A673 (cell line): ENCODE results near the gene ZFPM1.

Source experiments
- EZH2 ChIP-seq: fragments of 200-600 bp; sonication (generic); IDR thresholded peaks from 2 replicates; pipeline ENCODE4 v1.6.1; 2017; ENCODE audit warnings: borderline replicate concordance, low read depth, mild to moderate bottlenecking, mixed read lengths, antibody characterized with exemption, low read length; ENCODE audit not compliant: poor library complexity, severe bottlenecking
- TF ChIP-seq, protein P1 (sequence below): fragments of 300-800, 200-600 bp; sonication (generic); conservative IDR thresholded peaks from 2 replicates; pipeline ENCODE4 v1.5.1; 2017; ENCODE audit warnings: low read depth, mild to moderate bottlenecking, antibody characterized with exemption, low read length, moderate library complexity, mixed read lengths

DNA sequence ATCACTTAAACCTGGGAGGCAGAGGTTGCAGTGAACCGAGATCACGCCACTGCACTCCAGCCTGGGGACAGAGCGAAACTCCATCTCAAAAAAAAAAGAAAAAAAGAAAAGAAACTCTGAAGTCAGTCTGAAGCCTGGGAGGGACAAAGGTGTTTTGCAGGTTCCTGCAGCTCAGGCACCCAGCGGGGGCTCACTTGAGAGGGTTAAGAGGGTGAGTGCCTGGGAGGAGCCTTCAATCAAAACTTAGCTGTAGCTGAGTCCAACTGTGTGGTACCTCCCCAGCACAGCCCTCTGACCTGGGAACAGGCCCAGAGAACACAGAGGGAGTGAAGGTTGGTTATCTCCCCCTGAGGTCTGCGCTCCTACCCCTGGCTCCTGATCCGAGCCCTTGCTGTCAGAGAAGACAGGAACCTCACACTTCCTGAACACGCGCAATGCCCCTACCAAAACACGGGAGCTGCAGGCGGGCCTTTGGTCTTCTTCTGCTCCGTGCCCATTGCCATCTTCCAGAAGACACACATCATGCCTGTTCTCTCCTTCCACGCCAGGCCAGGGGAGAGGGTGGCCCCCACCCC is 96.7 kb downstream of the ZFPM1 start:
- TF ChIP-seq, protein P1, sequence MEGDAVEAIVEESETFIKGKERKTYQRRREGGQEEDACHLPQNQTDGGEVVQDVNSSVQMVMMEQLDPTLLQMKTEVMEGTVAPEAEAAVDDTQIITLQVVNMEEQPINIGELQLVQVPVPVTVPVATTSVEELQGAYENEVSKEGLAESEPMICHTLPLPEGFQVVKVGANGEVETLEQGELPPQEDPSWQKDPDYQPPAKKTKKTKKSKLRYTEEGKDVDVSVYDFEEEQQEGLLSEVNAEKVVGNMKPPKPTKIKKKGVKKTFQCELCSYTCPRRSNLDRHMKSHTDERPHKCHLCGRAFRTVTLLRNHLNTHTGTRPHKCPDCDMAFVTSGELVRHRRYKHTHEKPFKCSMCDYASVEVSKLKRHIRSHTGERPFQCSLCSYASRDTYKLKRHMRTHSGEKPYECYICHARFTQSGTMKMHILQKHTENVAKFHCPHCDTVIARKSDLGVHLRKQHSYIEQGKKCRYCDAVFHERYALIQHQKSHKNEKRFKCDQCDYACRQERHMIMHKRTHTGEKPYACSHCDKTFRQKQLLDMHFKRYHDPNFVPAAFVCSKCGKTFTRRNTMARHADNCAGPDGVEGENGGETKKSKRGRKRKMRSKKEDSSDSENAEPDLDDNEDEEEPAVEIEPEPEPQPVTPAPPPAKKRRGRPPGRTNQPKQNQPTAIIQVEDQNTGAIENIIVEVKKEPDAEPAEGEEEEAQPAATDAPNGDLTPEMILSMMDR = no peak
- no peak for TF ChIP-seq EZH2
